Ascending aorta (tissue), 2 donors: ENCODE measurements around the gene SLA2. TPM values are rescaled to one million over a fixed set of nuclear protein-coding genes. Genes with fewer than 3 reads are reported as not detected.
A peak's percentile ranks its signal among the peaks of the same experiment; 100 is the strongest.
"Not testable (repeated sequence)": the region's sequence is repeated elsewhere in the genome, so short reads cannot be mapped to it uniquely, and the experiment has no call there.

Experiments used
- DNase-seq, 2 donors: peaks; one replicate each; pipeline ENCODE4 v3.0.0-alpha.2; 2019; ENCODE audit warnings: low spot score in 2 of 2
- H3K27ac ChIP-seq, 2 donors: fragments of 200-600 bp; sonication (generic); one replicate each; pipeline ENCODE4 v1.5.1; 2016 to 2017; ENCODE audit warnings: mild to moderate bottlenecking in 1 of 2
- H3K27me3 ChIP-seq: fragments of 200-600 bp; sonication (generic); one replicate; pipeline ENCODE4 v1.5.1; 2017
- H3K36me3 ChIP-seq, 2 donors: fragments of 200-600 bp; sonication (generic); one replicate each; pipeline ENCODE4 v1.5.1; 2016
- H3K4me1 ChIP-seq, 2 donors: fragments of 200-600 bp; sonication (generic); one replicate each; pipeline ENCODE4 v1.5.1; 2016 to 2017; ENCODE audit warnings: mild to moderate bottlenecking in 1 of 2
- H3K4me3 ChIP-seq, 2 donors: fragments of 200-600 bp; sonication (generic); one replicate each; pipeline ENCODE4 v1.5.1; 2016 to 2017; ENCODE audit warnings: mild to moderate bottlenecking in 1 of 2
- H3K9me3 ChIP-seq, 2 donors: fragments of 200-600 bp; sonication (generic); one replicate each; pipeline ENCODE4 v1.5.1; 2016
- CTCF ChIP-seq, 3 experiments: fragments of 200-600 bp in 2 of 3; fragments of 450-650 bp in 1 of 3; sonication (generic) in 2 of 3; IDR thresholded peaks; one replicate each; pipeline ENCODE4 v1.5.1; 2016 to 2019; ENCODE audit warnings: antibody characterized with exemption in 3 of 3, mild to moderate bottlenecking in 1 of 3, moderate library complexity in 1 of 3
- intact Hi-C: fragments of 100-400 bp; cut with DNase I; formaldehyde crosslinking; loops from one replicate; pipeline ENCODE4 v1.15.1; 2023
- total RNA-seq: library from RNA; depleted of rRNA; stranded (reverse); fragments of >200 nt; gene quantifications from one replicate; pipeline ENCODE4 v1.1.0, GENCODE V29; 2016

Gene SLA2
- total RNA-seq, 1 donor from 2014 or later = not detected

DNA sequence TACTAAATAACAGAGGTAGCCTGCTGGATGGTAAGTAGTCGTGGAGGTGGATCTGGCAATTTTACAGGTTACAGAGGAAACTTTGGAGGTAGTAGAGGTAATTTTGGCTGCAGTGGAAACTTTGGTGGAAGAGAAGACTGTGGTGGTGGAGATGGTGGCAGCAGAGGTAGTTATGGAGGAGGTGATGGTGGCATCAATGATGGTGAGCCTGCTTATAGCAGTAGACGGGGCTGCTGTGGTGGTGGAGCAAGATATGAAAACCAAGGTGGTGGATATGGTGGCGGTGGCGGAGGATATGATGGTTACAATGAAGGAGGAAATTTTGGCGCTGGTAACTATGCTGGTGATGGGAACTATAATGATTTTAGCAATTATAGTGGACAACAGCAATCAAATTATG is 25.1 kb downstream of the SLA2 start:
- no peaks in the 10 kb centered on the region for H3K4me1 ChIP-seq
- H3K27me3 ChIP-seq = no peaks in the 10 kb centered on the region
- H3K9me3 ChIP-seq = no peaks in the 10 kb centered on the region
- no peak for DNase-seq
- intact Hi-C loops = no loop called here
- no peak overlapping the region for H3K4me3 ChIP-seq
- TF ChIP-seq CTCF (IDR thresholded peaks at IDR 0.05) = no peak
- H3K27ac ChIP-seq = no peak overlapping the region
- H3K36me3 ChIP-seq = no peaks in the 10 kb centered on the region

DNA sequence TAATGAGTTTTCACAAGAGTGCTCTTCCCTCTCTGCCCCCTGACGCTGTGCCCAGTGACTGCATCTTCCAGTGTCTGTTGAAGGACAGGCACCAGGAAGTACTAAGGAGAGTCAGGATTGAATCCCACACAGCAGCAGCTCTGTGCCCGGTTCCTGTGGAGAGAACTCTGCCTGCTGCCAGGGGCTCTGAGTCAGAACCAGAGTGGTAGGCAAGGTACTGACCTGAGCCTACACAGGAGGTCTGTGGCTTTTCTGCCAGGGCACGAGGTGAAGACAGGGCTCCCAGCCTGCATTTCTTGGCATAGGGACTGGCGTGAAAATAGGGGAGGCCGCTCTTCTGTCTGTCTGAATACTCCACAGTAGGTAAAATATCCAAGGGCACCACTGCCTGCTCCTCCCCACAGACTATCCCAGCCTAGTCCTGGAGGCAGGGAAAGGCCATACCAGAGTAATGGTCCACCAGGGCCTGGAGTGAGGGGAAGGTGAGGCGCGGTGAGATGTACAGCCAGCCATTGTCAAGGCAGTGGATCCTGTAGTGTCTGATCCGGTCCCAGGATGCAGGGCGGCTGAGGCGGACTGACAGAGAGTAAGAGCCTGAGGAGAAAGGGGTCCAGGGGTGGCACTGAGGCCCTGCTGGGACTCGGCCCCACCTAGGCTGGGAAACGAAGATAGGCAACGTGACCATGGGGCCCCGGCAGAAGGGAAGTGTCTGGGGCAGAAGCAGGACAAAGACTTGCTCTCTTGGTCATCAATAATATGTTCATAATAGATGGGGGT is 31.0 kb downstream of the SLA2 start:
- no peak for DNase-seq
- H3K4me1 ChIP-seq = no peaks in the 10 kb centered on the region
- intact Hi-C loops = no loop called here
- peaks cover 39 to 52% of the 10 kb centered on the region in 2 donors for H3K36me3 ChIP-seq
- H3K4me3 ChIP-seq = no peak overlapping the region
- H3K9me3 ChIP-seq = no peaks in the 10 kb centered on the region
- TF ChIP-seq CTCF (IDR thresholded peaks at IDR 0.05) = no peak
- H3K27me3 ChIP-seq = no peaks in the 10 kb centered on the region
- H3K27ac ChIP-seq = no peak overlapping the region

GRCh38 chr20:36613974-36614373 is 32.0 kb downstream of the SLA2 start:
- no peak for DNase-seq
- intact Hi-C loops = no loop called here
- Histone ChIP-seq H3K27ac (no peak overlapping the region), H3K4me3 (no peak overlapping the region), H3K4me1 (no peaks in the 10 kb centered on the region), H3K36me3 (peaks cover 48 to 60% of the 10 kb centered on the region in 2 donors), H3K27me3 (no peaks in the 10 kb centered on the region), H3K9me3 (no peaks in the 10 kb centered on the region)
- no peak for TF ChIP-seq CTCF (IDR thresholded peaks at IDR 0.05)

DNA sequence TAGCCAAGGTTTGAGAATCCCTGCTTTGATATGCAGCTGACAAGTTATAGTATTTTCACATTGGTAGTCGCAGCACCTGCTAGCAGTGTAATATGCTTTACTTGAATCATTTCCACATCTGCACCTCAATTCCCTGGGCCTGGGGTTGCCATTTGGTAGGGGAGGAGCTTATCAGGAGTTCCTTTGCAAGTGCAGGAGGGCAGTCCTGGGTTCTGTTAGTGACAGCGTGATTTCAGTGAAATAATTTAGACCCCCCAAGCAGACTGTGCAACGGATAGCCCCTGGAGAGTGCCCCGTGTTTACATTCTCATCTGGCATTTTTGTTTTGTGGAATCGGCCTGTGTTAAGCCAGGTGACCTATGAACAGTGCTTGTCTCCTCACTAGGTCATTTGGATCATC is 34.4 kb downstream of the SLA2 start:
- TF ChIP-seq CTCF (IDR thresholded peaks at IDR 0.05) = no peak
- no peak for DNase-seq
- H3K9me3 ChIP-seq = no peaks in the 10 kb centered on the region
- no peaks in the 10 kb centered on the region for H3K27me3 ChIP-seq
- H3K4me1 ChIP-seq = peaks cover 3 to 12% of the 10 kb centered on the region in 2 donors
- H3K4me3 ChIP-seq = no peak overlapping the region
- H3K27ac ChIP-seq = no peak overlapping the region
- intact Hi-C loops = no loop called here
- peaks cover 53 to 73% of the 10 kb centered on the region in 2 donors for H3K36me3 ChIP-seq

- not testable (repeated sequence) for H3K9me3 ChIP-seq, H3K4me3 ChIP-seq, DNase-seq, H3K27me3 ChIP-seq, H3K27ac ChIP-seq
- Histone ChIP-seq H3K4me1 (peaks cover 5 to 21% of the 10 kb centered on the region in 2 donors), H3K36me3 (peaks cover 48 to 55% of the 10 kb centered on the region in 2 donors)
- intact Hi-C loops = loop anchor here (5.0 kb wide), 1 partner anchor 139 kb away; the partner anchor contains the start of gene NDRG3
These were observed 37.6 kb downstream of the SLA2 start for GRCh38 chr20:36608388-36608728.

DNA sequence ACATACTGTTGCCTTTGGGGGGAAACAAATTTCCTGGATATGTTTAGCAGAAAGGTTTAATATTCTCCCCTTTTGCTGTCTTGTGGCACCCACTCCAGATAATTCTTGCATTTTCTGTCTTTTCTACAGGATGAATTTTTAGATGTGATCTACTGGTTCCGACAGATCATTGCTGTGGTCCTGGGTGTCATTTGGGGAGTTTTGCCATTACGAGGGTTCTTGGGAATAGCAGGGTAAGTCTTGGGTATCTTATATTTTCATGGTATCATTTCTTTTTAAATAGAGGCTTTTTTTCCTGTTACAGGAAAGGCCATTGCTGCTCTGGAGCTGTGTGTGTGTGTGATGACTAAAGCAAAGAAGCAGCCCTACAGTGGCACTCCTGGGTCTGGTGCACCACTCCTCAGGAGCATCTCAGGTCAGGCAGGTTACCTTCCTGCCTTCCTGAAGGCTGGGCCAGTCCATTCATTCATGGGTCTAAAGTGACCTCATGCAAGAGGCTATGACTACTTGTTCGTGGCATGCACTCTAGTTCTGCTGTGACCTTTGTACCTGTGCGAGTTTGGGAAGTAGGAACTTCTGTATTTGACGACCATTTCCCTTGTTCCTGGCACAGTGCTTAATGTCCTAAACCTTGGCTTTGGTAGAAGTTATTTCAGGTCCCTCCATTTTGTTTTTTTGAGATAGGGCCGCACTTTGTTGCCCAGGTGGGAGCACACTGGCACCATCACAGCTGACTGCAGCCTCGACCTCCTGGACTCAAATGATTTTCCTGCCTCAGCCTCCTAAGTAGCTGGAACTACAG is 38.2 kb downstream of the SLA2 start:
- Histone ChIP-seq H3K36me3 (peaks cover 42 to 50% of the 10 kb centered on the region in 2 donors), H3K4me3 (peak overlapping the region in 1 of 2 donors; percentile 80), H3K27me3 (no peaks in the 10 kb centered on the region)

More for the DNA sequence above, 38.2 kb downstream of the SLA2 start:
- no peak for DNase-seq
- TF ChIP-seq CTCF (IDR thresholded peaks at IDR 0.05) = no peak
- intact Hi-C loops = loop anchor here (5.0 kb wide), 1 partner anchor 140 kb away; the partner anchor contains the start of gene NDRG3
- Histone ChIP-seq H3K4me1 (peaks cover 5 to 21% of the 10 kb centered on the region in 2 donors), H3K27ac (no peak overlapping the region), H3K9me3 (no peaks in the 10 kb centered on the region)
